ENCODE measurements around the gene CMSS1.

CMSS1 gene

DNA sequence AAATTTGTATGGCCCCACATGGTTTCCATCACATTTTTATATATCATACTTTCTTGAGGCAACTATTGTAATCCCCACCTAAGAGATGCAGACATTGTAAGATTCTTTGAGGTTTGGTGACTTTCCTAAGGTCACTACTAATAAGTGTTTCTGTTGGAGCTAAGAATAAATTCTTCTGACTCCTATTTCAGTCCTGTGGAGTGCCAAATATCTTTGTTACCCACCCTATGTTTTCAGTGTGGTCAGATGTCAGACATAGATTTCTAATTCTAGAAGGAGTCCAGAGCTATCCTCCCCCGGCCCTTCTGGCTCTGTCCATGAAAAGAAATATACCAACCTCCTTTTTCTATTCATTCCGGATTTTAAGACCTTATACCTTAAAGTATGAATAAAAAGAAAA lies 342.9 kb downstream of the CMSS1 start:
- no peak for DNase-seq

DNA sequence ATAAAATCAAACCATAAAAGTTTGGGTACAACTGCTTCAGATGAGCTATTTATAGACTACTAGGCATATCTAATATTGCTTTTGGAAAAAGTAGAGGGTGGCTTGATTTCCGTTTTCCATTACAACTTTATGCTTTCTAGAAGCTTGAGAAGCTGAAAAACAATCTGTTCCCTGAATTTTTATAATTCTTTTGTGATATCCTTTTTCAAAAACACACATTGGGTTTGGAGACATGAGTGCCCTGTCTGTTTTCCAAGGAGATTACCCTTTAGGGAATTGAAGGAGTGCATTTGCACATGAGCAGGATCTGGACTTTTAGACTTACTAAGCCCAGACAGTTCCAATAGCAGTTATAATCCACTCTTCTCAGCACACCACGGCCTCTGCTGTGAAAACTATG lies 346.1 kb downstream of the CMSS1 start:
- no peak for DNase-seq

DNA sequence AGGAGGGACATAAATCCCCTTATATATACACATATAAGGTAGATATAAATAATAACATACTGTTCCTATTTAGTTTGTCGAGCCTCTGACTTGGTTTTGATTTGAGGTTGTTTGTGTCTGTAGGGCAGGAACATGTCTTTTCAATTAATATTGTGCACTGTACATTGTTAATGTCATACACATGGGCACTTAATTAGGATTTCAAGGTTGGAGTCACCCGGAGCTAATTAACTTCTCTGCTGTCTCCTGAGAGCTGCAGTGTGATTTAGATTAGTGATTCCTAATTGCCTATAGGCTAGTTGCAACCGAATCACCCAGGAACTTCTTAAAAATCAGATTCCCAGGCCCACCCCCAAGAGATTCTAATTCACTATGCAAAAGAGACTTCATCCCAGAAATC lies 347.1 kb downstream of the CMSS1 start:
- DNase-seq = no peak

DNA sequence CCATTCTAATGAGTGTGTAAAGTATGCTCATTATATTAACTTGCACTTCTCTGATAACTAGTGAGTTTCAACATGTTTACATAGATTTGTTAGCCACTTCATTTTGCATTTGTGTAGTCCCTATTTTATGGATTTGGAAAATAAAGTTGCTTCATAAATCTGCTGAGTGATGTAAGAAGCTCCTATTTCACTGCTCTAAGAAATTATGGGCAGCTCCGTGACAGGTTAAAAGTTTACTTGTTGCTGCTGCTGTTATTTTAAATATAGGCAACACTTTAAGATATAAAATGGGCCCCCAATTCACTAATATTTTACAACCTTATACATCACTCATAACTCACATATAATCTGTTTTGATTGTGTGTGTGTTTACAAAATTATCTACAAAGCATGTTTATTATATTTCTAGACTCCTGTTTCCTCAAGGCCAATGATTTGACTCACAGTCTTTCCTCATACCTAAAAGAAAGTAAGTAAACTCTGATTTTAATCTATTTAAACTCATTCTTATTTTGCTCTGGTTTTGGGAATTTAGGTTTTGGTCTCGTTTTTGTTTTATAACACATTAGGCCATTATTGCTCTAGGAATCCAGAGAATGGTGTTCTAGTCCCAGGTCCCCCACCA lies 348.4 kb downstream of the CMSS1 start:
- no peak for DNase-seq

DNA sequence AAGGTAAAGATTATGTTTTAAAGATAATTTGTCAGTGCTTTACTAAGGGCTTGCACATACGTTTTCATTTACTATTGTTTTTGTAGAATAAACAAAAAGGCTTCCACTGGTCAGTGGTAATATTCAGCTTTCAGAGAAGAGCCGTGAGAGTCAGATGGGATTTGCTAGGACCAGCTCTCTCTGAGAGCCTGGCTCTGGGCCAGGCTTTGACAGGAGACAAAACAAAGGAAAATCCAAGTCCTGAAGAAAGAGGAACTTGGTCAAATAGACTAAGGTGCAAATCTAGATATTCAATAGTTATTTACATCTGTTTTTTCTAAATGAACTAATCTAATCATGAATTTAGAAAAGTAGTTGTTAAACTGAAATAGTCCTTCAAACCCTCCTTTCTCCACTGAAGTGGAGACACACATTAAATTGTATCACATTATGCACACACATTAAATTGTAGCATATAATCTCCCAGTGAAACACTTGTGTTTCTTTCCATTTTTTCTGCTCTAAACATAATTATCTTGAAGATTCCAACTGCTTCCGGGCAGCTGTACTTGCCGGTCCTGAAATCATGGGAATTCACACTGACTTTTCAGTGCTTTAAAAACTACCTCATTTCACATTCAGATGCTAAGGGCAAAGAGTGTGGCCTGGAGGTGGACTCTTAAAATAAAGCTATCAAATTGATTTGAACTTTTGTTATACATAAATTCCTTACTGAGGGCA lies 351.7 kb downstream of the CMSS1 start:
- no peak for DNase-seq

DNA sequence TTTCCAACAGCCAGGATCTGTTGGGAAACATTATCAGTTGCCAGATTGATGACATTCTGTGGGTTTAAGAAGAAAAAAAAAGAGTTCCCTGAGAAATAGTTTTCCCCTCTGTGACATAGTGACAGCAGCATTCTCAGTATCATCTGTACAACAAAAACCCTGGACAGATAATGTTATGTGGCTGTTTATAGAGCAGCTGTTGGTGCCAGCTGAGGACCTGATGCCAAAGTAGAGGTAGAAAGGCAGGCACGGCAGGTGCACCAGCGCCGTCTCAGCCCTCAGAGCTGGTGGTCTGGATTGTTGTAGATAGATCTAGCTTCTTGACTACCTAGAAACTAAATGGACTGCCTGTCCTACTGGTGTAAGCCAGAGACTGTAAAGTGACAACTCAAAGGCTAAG lies 352.8 kb downstream of the CMSS1 start:
- DNase-seq = no peak

DNA sequence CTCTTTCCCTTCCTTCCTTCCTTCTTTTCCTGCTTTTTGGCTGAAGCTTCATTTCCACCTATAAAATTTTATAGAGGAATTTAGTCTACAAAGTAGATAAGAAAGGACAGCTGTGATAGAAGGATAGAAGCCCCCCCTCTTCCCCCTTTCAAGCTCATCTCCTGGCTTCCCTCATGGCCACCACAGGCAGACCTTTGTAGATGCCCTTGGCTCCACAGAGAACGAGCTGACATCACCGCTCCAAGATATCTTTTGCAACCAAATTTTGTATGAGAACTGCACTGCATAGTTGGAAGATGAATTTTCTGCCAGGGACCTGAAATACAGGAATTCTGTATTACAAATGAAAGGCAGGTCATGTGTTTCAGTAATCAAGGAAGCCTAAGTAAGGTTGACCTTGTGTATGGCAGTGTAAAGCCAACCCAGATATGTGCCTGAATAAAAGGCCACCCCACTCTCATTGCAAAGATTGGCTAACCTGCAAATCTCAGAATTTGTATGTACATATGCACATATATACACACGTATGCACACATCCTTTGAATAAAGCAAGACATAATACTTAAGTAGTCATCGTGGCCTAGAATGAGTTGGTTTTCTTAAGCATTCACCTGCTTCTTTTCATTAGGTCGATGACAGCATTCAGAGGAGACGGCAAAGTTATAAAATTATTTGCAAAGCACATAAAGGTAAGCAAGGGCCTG lies 353.7 kb downstream of the CMSS1 start:
- no peak for DNase-seq

DNA sequence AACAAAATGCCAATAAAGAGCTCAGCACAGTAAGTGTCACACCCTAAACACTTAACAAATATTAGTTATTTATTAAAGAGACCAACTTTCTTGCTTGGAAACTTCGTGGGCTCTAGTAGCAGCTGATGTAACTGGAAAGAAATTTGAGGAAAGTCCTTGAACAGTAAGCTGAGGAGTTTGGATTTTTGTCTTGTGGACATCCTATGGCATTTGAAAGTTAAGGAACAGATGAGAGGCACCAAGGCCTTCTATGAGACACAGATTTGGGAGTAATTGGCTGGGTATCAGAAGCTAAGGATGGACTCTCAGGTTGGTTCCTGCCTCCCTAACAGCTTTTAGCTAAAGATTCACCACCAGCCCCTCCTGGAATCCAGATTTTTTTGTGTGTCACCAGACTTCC lies 356.3 kb downstream of the CMSS1 start:
- DNase-seq = no peak

DNA sequence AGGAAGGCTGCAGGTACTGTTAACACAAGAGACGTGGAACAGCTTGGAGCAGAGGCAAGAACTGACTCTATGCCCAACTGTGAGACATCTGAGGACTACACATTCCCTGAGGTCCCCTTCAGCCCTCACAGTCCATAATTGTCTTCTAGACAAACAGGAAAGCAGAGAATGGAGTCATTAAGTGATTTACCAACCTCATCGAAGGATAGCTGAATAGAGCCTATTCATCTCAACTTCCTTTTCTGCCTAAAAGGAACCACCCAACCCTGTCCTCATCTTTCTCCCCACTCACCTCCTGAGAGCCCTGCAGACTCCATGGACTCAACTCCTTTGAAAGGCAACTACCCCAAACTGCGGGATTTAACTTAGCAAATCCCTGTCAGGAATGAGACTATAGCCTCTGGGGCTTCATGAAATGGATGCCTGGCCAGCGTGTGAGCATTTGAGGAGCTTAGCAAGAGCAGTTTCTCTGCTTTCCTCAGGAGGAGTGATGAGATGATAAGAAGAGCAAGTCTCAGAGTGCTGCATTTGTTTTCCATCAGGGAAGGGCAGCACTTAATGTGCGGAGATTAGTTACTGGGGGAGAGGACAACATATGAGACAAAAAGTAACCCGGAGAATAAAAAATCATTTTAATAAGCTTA lies 358.1 kb downstream of the CMSS1 start:
- DNase-seq = no peak

DNA sequence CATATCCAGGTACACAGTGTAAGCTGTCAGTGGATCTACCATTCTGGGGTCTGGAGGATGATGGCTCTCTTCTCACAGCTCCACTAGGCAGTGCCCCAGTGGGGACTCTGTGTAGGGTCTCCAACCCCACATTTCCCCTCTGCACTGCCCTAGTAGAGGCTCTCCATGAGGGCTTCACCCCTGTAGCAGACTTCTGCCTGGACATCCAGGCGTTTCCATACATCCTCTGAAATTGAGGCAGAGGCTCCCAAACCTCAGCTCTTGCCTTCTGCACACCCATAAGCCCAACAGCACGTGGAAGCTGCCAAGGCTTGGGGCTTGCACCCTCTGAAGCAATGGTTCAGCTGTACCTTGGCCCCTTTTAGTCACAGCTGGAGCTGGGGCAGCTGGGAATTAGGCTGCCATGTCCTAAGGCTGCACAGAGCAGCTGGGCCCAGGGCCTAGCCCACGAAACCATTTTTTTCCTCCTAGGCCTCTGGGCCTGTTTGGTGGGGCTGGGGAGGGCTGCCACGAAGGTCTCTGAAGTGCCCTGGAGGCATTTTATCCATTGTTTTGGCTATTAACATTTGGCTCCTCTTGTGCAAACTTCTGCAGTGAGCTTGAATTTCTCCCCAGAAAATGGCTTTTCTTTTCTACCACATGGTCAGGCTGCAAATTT lies 362.2 kb downstream of the CMSS1 start:
- DNase-seq = no peak

DNA sequence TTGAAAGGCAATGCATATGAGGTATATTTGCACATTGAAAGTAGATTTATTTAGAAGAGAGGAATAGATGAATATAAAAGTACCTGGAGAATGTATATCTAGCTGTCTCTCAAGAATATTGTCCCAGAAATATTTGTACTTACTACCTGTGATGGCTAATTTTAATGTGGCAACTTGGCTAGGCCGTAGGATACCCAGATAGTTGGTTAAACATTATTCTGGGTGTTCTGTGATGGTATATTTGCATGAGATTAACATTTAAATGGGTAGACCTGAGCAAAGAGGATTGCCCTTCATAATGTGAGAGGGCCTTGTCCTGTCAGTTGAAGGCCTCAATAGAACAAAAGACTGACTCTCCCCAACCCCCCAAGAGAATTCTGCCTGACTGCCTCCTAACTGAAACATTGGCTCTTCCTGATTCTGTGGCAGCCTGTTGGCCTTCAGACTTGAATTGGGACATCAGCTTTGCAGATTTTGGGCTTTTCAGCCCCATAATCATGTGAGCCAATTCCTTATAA lies 366.0 kb downstream of the CMSS1 start:
- no peak for DNase-seq

DNA sequence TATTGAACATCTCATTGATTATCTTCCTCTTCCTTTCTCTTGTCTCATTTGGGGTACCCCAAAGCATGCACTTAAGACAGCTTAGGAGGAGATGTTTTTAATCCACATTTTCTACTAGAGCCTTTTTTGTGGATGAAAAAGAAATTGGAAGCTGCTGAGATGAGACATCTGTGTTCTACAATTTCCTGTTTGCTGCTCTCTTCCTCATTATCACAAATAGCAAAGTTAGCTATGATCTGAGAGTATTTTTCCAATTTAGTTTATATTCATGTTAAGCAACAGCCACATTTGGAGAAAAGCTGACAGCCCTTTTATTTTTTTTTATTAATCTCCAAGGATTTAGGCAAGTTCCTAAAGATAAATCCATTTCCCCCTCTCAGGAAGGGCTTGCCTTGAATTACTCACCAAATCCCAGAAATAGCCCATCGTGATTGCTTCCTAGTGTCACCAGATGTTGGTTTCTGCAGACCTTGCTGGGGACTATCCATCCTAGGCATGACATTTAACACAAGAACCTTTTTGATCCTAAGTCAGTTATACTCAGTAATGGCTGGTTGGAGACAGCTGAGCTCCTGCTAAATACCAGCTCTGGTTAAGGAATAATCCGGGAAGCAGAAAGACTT lies 367.4 kb downstream of the CMSS1 start:
- DNase-seq = no peak

DNA sequence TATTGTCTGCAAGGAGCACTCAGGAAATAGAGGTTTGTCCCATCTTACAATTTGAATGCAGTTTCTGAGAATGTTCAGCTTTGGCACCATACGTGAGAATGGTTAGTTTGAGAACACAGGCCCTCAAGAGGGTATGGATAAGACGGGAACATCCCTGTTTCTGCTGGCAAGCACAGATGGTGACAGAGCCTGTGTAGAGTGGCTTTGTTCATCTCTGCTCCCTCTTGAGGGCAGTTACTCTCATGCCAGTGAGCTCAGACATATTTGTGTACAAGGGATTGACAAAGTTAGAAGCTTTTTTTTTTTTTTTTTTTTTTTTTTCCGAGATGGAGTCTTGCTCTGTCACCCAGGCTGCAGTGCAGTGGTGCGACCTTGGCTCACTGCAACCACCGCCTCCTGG lies 368.2 kb downstream of the CMSS1 start:
- DNase-seq = no peak

DNA sequence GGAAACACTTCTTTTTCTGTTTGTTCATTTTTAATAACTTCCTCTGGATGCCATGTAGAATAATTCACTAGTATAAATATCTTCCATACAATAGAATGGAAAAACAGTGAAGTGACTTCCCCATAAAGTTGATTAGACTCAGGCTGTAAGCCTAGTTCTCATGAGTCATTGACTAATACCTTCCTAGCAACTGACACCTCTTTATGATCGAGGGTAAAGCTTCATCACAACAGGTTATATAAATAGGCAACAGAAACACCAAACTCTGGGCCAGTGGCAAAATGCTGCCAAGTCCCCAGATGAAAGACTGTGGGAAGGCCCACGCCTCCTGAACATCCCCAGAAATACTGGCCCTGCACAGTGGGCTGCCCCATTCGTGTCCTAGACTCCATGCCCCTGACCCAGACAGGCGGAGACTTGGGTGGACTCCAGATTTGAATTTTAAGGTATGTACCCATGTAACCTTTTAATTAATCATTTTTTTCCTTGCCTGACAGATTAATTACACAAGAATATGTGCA lies 371.8 kb downstream of the CMSS1 start:
- no peak for DNase-seq

DNA sequence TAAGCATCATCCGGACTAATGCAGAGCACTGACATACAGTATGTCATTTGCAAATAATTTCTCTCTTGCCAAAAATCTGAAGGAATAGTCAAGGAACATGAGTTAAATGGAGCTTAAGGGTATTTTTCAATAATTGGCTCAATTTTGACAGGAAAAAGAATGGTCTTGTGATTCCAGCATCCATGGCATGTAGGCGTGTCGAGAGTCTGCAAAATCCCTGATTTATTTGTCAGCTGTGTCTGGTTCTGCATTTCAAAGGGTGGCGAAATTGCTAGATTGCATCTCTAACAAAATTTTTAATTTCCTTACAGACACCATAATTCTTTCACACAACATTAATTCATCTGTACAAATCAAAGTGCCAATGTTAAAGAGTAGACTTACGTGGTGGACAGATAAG lies 377.7 kb downstream of the CMSS1 start:
- no peak for DNase-seq

DNA sequence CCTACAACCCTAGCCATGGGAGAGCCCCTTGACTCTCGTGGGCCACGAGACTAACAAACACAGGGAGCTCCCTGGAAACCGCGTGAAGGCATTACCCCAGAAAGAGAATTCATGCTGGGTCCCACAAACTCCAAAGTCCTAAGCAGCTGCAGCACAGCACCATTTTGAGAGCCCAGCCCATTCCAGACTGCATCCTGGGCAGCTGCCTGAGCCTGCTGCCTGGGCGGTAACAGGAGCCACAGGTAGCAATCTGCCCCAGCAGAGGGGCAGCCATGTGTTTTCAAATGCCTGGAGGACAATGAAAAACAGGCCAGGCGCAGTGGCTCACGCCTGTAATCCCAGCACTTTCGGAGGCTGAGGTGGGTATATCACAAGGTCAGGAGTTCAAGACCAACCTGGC lies 380.2 kb downstream of the CMSS1 start:
- DNase-seq = no peak

DNA sequence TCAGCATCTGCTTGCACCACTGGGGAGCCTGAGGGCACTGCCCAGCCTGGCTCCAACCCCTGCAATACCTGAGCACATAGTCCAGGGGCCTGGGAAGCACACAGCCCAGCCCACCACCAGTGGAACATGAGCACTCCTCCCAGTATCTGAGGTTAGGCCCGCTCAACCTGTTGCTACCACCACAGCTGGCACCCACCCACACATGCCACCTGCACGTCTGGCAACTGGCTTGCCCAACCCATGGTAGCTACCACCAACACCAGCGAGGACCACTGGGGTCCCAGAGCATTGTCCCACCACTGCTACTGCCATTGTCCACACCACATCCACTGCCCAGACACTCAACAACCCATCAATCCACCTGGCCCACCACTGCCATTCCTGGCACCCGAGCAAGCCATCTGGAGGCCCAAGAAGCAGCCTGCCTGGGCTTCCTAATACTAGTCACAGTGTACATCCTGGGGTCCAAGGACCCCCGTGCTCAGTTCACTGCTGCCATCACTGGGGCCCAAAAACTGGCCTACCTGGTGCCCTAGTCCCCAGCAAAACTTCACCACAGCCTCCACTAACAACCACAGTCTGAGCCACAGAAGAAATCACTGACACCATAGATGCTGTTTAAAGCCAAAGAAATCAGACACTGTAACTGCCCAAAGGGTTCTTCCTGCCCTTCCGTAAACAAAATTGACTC lies 381.1 kb downstream of the CMSS1 start:
- no peak for DNase-seq

DNA sequence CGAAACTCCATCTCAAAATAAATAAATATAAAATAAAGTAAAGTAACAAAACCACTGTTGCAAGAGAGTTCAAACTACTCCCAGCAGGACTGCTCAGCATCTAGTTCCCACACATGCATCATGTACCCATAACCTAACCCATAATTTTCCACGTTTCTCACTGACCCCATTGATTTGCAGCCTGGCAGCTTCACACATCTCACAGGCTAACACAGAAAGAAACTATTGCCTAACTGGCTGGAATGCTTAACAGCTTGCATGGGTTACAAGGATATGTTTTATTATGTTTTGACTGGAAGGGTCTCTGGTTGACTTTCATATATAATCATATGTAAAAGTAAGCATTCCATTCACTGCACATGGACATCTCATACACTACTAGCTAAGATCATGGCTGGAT lies 387.5 kb downstream of the CMSS1 start:
- DNase-seq = no peak

DNA sequence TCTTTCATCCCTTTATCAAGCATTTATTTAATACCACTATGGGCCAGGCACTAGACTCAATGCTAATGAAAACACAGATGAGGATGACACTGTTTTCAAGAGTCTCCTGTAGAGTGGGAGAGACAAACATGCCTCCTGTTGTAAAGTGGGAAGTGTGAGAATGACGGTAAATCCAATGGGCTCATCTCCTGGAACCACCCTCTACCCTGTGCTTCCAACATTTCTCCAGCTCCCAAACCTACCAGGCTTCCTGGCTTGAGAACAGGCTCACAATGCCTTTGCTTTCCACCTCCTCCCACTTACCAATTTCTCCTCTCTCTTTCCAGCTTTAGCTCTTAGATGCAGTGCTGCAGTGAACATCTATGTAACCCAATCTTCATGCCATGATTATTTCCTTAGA lies 389.0 kb downstream of the CMSS1 start:
- DNase-seq = no peak

DNA sequence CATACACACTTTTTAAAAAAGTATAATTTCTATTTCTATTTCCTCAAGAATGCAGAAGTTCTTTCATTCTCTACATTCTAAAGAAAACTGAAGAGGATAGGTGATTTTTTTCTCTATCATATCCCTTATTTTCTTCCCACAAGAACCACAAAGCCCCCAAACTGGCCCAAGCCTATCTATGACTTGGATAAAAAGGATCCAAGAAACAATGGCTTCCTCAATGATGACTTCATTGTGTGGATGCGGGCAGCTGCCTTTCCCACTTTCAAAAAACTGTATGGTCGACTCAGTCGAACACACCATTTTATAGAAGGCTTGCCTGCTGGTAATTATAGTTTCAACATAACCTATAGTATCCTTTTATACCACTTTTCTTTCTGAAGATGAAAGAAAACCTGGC lies 390.2 kb downstream of the CMSS1 start:
- no peak for DNase-seq

DNA sequence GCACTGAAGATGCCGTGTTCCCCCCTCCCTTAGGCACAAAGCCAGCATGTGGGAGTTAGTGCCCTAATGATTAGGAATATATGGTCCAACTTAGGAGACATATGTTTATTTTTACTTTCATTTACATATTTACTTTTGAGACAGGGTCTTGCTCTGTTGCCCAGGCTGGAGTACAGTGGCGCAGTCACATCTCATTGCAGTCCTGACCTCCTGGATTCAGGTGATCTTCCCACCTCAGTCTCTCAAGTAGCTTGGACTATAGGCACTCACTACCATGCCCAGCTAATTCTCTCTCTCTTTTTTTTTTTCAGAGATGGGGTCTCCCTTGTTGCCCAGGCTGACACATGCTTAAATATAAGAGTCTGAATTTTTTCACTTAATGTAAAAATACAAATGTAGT lies 391.5 kb downstream of the CMSS1 start:
- no peak for DNase-seq

All from NCI-H2081 treated with DMSO at 0.1 percent for 48 hours (cell line).